OCI-LY3 (cell line): ENCODE measurements around the gene TMEM132C.

Experiments used
- EZH2phosphoT487 ChIP-seq: fragments of 200-600 bp; shearing (Covaris generic); IDR thresholded peaks from 2 replicates; pipeline ENCODE4 v1.6.1; 2018; ENCODE audit warnings: antibody characterized with exemption, mixed run types, low read depth
- TF ChIP-seq, protein P1 (sequence below): fragments of 200-600, 300-600 bp; sonication (generic); IDR thresholded peaks from 2 replicates; pipeline ENCODE4 v1.5.1; 2014; ENCODE audit warnings: antibody characterized with exemption, low read length, low read depth

DNA sequence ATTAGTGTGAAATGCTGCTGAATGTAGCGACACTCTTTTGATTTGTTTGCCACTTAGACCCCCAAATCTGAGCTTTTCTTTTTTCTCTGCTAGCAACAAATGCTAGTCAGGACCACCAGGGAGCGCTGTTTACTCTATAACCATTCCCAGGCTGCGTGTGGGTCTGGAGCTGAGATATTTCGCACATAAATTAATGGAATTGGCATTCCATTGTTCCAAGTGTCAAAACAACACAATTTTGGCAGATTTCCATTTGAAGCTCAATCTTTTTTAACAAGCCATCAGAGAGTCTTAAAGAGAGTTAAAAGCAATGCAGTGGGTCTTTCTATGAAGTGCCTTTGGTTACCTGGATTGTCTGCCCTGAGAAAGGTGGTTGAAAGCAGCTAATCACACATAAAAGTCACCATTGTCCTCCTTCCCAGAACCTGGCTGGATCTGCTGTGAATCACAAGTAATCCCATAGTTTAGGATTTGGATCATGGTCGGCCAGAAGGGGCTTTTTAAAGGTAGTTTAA, 7.4 kb upstream of the TMEM132C start:
- TF ChIP-seq, protein P1, sequence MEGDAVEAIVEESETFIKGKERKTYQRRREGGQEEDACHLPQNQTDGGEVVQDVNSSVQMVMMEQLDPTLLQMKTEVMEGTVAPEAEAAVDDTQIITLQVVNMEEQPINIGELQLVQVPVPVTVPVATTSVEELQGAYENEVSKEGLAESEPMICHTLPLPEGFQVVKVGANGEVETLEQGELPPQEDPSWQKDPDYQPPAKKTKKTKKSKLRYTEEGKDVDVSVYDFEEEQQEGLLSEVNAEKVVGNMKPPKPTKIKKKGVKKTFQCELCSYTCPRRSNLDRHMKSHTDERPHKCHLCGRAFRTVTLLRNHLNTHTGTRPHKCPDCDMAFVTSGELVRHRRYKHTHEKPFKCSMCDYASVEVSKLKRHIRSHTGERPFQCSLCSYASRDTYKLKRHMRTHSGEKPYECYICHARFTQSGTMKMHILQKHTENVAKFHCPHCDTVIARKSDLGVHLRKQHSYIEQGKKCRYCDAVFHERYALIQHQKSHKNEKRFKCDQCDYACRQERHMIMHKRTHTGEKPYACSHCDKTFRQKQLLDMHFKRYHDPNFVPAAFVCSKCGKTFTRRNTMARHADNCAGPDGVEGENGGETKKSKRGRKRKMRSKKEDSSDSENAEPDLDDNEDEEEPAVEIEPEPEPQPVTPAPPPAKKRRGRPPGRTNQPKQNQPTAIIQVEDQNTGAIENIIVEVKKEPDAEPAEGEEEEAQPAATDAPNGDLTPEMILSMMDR: peak; percentile 90
- no peak for TF ChIP-seq EZH2phosphoT487
